CMK (cell line): ENCODE data around the gene PGAP3.

Experiments used
- DNase-seq: peaks from one replicate; pipeline ENCODE4 v3.0.0-alpha.2; 2010; ENCODE audit warnings: low read depth

PGAP3 gene

GRCh38 chr17:39639043-39639442 lies 48.8 kb downstream of the PGAP3 start:
- no peak for DNase-seq

- no peak for DNase-seq
Observed at GRCh38 chr17:39638317-39638716, 49.5 kb downstream of the PGAP3 start.

- DNase-seq, result peak; percentile 74
Observed at GRCh38 chr17:39636927-39637736, 50.7 kb downstream of the PGAP3 start, which contains the start of gene STARD3. STARD3 (plus strand) TSS chr17:39637144; CDS start chr17:39653532, 16,388 bp downstream.

- no peak for DNase-seq
Observed at GRCh38 chr17:39636587-39636926, 51.3 kb downstream of the PGAP3 start.

GRCh38 chr17:39635614-39636176 lies 52.2 kb downstream of the PGAP3 start:
- DNase-seq, result no peak

GRCh38 chr17:39634384-39634871 lies 53.4 kb downstream of the PGAP3 start:
- no peak for DNase-seq

- DNase-seq, result no peak
Observed at GRCh38 chr17:39633570-39634183, 54.2 kb downstream of the PGAP3 start.

- no peak for DNase-seq
Observed at GRCh38 chr17:39632153-39632941, 55.5 kb downstream of the PGAP3 start.

GRCh38 chr17:39631403-39631802 lies 56.5 kb downstream of the PGAP3 start:
- DNase-seq, result no peak

- no peak for DNase-seq
Observed at GRCh38 chr17:39629898-39630297, 58.0 kb downstream of the PGAP3 start.

- DNase-seq, result no peak
Observed at GRCh38 chr17:39629494-39629880, 58.4 kb downstream of the PGAP3 start.

- no peak for DNase-seq
Observed at GRCh38 chr17:39628655-39629493, 59.0 kb downstream of the PGAP3 start.

GRCh38 chr17:39627712-39628516 lies 59.9 kb downstream of the PGAP3 start:
- no peak for DNase-seq

- DNase-seq, result no peak
Observed at GRCh38 chr17:39627047-39627711, 60.7 kb downstream of the PGAP3 start.

- DNase-seq, result no peak
Observed at GRCh38 chr17:39626171-39627046, 61.4 kb downstream of the PGAP3 start, which contains the start of gene PPP1R1B. PPP1R1B (plus strand) TSS chr17:39626952; CDS start chr17:39627393, 441 bp downstream.

GRCh38 chr17:39625198-39625785 lies 62.6 kb downstream of the PGAP3 start:
- DNase-seq, result no peak

GRCh38 chr17:39624313-39624712 lies 63.5 kb downstream of the PGAP3 start:
- DNase-seq, result no peak

- peak; percentile 45 for DNase-seq
Observed at GRCh38 chr17:39623356-39623950, 64.4 kb downstream of the PGAP3 start.
